Stimulated activated CD8-positive, alpha-beta memory T cell treated with anti-CD3 and anti-CD28 coated beads, Interleukin-12 subunit alpha, Interleukin-12 subunit beta, amount 100 ng/mL, for 1 hour (primary cell): ENCODE data around the gene AP1S3.
"Not testable (repeated sequence)": the region's sequence is repeated elsewhere in the genome, so short reads cannot be mapped to it uniquely, and the experiment has no call there.

Experiments used
- DNase-seq: peaks from one replicate; pipeline ENCODE4 v3.0.0-alpha.2; 2020; ENCODE audit warnings: low read depth

Gene AP1S3

DNA sequence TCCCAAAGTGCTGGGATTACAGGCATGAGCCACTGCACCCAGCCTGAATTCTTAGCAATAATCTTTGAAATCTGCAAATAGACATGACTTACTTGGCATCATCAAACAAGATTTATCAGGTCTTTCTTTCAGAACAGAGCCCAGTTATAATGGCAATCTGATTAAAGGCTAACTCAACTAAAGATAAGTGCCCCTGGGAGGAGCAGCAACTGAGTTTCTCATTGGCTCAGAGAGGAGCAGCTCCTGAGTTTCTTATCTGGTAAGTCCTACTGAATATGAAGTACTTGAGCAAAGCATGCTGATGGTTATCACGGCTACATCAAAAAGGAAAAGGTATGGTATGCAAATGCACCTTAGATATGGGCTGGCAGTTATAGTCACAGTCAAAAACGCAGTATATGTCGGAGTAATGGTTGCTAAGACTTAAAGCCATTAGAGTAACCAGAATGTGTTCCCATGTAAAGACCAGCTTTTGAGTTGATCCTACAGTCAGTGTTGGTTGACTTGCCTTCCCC, 15.0 kb upstream of the AP1S3 start:
- no peak for DNase-seq

DNA sequence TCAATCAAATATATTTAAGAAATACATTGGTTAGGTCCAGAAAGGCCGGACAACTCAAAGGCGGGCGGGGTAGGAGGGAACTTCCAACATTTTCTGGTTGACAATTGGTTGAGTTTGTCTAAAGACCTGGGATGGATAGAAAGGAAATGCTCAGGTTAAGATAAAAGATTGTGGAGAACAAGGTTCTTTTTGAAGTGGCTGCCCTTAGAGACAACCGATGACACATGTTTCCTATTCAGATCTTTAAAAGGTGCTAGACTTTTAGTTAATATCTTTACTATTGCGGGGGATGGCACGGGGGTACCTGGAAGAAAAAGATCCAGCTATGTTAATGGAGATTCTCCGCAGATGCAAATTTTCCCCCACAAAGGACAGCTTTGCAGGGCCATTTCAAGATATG, 10.0 kb upstream of the AP1S3 start:
- DNase-seq, result no peak

DNA sequence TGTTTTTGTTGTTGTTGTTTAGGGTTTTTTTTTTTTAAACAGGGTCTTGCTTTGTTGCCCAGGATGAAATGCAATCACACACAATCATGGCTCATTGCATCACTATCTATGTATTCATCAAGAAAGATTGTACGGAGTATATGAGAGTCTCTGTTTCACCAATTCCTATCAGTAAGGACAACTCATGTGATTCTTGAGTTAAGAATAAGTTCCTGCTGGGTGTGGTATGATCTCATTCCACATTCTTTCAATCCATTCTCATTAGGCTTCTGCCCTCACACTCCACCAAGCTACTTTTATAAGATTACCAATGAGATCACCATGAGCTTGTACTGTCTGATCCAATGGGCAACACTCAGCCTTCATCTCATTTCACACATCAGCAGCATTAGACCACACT, 9.1 kb upstream of the AP1S3 start:
- no peak for DNase-seq

DNA sequence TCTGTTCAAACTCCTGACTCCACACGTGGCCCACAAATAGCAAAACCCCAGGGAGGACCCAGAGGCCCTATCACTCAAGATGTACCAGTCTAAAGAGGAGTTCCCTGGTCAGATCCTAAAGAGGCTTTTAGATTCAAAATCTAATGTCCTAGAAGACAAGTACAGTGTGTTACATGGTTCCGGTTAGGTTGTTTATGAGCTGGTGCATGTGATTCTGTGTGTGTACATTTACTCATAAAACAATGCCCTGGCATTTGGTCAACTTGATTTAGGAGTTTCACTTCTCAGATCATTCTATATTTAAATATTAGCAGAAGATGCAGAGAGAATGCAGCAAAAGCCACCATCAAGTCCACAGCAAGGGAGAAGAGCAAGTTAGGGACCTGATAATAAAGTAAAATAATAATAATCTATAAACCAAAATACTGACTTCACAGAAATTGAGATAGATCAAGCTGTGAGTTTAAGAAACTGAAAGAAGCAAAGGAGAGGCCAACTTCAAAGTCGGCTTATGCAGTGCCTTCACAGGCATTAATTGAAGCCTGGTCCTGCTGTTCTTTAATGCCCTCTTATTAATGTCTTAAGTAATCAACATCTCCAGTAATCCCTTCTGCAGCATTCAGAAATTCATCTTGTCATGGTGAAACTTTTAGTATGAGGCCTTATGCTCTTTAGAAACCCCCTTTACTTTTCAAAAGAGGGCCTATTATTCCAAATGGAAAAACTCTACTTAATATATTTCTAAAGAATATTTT, 4.2 kb upstream of the AP1S3 start:
- DNase-seq, result no peak

DNA sequence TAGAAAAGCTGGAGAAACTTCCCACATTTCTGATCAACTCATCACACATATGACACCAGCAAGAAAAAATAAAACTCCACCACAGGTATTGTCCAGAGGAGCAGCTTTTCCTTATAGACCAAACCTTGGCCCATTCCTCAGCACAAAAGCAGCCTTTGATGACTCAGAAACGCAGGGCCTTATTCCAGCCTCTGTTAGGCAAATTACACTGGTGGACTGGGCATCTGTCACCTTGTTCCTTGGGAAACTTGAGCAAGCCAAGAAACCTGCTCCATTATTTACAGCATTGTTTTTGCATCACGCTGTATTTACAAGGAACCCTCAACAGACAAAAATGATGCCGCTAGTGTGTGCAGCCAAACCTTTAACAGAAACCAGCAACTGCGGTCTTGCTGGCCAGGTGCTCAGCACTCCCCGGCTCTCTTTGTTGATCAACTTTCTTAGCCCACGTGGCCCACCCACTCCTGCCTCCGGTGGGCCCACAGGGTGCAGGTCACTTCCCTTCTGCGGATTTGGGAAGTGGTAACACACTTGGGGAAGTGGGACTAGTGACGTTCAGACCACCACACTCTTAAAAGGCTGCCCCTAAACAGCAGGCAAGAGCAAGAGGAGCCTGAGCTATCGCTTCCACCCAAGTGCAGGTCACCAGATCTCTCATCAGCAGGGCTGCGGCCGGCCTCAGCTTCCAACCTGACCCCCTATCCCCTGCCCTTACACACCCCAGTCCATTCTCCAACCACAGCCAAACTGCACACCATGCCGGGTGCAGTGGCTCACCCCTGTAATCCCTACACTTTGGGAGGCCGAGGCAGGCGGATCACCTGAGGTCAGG, 1.5 kb downstream of the AP1S3 start:
- DNase-seq, result no peak

DNA sequence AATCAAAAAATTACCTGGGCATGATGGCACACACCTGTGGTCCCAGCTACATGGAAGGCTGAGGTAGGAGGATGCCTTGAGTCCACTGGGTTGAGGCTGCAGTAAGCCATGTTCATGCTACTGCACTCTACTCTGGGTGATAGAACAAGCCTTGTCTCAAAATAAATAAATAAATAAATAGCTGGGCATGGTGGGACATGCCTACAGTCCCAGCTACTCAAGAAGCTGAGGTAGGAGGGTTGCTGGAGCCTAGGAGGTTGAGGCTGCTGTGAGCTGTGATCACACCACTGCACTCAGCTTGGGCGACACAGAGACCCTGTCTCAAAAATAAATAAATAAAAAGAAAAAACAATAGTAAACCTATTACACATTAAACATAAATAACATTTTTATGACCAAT, 3.0 kb downstream of the AP1S3 start:
- DNase-seq, result no peak

DNA sequence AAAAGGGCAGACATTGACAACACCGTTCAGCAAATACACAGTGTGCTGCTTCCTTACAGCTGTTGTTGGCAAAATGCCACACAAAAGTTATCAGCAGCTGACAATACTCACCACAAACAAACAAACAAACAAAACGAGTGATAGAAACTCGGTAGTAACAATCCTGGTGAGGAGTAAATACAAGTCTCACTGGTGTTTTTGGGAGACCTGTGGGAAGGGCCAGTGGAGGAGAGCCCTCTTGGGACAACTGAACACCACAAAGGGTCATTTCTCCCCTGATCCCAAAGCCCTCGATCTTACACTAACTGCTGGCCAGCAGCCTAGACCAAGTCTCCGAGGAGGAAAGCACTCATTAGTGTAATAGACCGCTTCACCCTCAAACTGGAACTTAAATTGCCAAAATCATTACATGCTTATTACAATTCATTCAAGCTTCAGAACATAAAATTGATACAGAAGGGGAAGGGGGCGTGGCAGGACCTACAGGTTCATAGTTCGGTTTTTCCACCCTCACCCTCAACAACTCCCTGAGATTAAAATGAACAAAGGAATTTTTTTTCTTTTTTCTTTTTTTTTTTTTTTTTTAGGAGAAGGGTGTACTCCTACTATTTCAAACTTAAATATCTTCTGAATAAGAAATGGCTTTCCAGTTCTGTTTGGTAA, 5.0 kb downstream of the AP1S3 start:
- no peak for DNase-seq

DNA sequence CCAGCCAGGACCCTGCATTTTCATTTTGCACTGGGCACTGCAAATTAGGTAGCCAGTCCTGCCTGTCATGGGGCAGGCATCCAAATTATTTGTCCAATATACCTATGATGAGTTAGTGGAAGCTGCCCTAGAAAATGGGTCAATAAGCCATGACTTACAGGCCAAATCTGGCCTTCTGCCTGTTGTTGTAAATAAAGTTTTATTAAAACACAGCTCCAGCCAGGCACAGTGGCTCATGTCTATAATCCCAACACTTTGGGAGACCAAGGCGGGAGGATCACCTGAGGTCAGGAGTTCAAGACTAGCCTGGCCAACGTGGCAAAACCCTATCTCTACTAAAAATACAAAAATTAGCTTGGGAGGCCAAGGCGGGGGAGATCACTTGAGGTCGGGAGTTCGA, 8.3 kb downstream of the AP1S3 start:
- DNase-seq, result no peak

DNA sequence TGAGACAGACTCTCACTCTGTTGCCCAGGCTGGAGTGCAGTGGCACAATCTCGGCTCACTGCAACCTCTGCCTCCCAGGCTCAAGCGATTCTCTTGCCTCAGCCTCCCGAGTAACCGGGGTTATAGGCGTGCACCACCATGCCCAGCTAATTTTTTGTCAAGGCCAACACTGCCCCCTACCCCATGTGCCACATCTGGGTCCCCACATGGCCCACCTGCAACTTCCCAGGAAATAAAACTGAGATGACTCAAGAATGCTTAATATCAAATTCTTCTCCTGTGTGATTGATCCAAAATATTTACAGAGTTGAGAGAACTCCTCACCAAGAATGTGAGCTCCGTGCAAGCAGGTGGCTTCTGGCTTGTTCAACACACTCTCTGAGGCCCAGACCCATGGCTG, 9.1 kb downstream of the AP1S3 start:
- no peak for DNase-seq

DNA sequence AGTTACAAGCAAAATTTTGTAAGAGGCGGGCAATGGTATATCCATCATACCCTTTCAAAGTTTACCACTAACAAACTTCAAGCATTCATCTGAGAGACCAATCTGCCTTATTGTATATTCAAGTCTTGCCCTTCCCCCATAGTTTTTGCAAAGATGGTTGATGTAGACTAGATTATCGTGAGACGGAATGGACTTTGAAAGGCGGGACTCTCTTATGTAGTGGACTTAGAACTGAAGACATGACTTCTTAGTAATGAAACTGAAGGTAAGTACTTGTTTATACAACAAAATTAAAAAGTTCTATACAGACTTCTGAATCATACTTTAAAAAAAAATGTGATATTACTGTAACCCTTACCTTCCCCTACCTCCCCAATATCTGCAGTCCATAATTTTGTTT, 10.4 kb downstream of the AP1S3 start:
- no peak for DNase-seq

DNA sequence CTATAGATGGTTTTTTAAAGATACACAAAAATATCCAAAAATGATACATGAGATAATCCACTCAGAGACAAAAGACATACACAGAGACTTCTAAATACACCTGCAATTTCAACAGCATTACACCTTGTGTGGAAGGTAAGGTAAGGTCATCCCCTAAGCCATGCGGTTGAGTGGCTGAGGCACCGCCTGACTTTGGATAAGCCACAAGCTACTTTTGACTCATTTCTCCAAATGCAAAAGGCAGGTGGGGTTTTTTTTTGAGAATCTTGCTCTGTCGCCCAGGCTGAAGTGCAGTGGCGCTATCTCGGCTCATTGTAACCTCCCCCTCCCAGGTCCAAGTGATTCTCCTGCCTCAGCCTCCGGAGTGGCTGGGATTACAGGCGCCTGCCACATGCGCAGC, 13.1 kb downstream of the AP1S3 start:
- DNase-seq, result no peak

DNA sequence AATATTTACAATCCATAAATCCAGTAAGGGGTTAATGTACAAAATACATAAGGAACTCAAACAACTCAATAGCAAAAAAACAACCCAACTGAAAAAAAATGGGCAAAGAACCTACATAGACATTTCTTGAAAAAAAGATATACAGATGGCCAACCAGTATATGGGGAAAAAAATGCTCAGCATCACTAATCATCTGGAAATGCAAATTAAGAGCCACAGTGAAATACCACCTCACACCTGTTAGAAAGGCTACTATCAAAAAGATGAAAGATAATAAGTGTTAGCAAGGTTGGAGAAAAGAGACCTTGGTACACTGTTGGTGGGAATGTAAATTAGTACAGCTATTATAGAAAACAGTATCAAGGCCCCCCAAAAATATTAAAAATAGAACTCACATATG, 14.6 kb downstream of the AP1S3 start:
- DNase-seq, result no peak

DNA sequence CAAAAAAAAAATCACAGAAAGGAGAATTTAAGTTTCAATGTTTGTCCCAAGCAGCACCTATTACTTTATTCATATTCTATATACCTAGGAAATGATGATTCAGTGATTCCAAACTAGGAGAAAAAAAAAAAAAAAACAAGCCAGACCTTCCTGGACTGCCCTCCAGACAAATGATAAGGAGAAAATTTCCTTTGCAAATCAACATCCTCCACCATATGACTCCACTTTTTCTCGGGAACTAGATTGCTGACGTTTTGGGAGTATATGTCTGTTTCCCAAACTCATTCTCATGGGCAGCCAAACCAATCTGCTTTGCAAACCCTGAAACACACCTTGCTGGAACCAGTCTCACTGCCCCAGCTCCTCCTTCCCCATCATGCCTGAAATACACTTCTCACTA, 16.8 kb downstream of the AP1S3 start:
- no peak for DNase-seq

DNA sequence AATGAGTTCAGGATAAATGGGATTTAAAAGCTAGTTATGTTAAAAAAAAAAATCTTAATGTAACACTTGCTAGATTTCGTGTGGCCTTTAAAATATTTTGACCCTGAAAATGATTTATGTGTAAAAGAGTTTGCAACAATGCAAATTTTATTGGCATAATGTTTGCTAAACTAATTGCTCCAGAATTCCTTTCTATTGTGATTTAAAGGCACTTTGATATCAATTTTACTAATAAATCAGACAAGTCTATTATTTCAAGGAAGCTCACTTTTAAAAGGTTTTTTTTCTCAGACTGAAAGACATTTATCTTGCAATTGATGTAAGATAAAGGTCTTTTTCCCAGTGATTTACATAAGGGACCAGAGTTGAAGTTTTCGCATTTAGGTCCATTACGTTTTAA, 17.5 kb downstream of the AP1S3 start:
- DNase-seq, result no peak

DNA sequence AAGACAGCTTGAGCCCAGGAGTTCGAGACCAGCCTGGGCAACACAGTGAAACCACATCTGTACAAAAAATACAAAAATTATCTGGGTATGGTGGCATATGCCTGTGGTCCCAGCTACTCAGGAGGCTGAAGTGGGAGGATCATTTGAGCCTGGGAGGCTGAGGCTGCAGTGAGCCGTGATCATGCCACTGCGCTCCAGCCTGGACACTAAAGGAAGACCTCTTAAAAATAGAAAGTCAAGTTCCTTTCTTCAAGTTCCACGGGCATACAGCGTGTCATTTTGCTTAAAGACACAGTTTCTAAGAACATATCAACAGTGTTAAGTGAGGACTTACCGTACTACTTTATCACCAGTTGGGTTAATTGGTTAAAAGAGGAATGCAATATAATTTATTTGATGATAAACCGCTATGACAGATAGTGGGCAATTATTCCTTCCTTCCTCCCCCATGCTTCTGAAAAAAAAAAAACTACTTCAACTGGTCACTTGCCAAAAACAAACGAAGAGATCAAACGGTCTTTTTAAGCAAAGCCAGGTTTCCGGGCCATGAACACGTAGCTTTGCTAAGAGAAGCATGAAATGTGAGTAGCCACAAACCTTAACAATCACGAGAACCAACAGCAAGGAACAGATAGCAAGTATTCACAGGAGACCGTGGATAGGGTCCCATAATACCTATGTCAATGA, 21.4 kb downstream of the AP1S3 start:
- DNase-seq, result no peak

DNA sequence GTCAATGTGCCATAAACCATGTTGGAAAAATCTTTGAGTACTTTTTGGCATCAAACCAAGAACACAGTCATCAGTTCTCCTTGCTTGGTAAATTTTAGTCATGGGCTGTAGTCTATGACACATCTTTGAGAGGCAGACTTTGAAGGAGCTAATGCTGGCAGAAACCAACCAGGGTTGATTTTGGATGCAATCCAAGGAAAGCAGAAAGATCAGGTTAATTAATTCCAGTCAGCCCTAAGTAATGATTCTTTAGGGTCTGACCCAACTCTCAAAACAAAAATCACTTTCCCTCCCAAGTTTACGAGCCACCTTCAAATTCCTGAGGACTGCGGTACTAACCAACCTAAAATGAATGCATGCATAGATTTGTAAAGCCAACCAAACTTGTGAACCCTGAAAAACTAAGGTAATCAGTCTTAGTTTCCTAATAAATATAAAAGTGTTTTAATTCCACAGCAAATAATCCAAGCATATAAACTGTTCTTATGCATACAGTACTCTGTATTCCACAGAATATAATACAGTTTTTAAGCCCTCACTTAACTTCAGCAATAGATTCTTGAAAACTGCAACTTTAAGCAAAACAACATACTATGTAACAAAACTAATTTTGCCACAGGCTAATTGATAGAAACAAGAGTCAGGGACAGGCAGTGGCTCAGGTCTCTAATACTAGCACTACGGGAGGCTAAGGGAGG, 22.0 kb downstream of the AP1S3 start:
- DNase-seq, result no peak

DNA sequence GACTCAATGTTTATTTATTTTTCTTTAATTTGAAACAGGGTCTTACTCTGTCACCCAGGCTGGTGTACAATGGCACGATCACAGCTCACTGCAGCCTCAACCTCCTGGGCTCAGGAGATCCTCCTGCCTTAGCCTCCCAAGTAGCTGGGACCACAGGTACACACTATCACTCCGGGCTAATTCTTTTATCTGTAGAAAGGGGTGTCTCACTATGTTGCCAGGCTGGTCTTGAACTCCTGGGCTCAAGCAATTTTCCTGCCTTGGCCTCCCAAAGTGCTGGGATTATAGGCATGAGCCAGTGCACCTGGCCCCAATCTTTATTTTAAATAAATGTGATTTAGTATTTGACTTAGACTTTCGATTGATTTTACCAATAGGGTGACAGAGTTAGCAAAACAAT, 22.6 kb downstream of the AP1S3 start:
- DNase-seq, result not testable (repeated sequence)

DNA sequence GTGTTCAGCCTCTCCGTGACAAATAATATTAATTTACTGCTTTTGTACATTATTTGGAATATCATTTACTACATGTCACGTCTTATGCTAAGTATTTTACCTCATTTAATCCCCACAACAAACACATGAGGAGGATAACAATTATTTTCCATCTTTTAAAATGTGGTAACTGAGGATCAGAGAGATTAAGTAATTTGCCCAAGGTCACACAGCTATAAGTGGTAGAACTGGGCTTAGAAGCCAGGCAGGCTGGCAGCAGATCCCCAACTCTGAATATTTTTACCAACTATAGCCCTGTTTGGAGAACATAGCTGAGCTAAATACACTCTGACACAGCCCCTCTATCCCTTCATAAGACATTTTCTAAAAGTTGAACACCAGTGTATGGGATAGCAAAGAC, 24.1 kb downstream of the AP1S3 start:
- no peak for DNase-seq

DNA sequence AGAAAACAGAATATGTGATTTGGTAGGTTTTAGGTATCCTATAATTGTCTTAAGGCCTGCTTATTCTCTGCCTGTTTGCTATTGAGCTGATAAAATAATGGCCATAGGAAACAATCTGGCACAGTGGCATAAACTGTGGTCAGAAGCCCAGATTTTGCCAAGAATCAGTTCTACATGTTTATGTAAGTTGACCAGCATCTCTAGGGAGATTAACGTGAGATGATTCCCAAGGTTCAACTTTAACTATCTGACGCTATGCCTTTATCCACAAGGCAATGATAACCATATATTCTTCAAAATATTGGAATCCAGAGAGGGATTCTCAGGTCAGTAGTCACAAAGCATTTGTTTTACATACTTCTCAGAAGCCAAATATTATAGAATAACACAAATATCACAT, 25.6 kb downstream of the AP1S3 start:
- DNase-seq, result no peak

DNA sequence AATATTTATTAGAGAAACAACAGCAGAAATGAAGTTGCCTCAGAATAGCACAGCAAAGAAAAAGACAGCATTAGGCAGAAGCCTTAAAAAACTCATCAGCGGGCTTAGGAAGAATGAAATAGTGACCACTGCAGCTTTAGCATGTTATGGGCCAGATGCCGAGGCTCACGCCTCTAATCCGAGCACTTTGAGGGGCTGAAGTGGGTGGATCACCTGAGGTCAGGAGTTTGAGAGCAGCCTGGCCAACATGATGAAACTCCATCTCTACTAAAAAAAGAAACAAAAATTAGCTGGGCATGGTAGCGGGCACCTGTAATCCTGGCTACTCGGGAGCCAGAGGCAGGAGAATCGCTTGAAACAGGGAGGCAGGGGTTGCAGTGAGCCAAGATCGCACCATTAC, 32.4 kb downstream of the AP1S3 start:
- no peak for DNase-seq

DNA sequence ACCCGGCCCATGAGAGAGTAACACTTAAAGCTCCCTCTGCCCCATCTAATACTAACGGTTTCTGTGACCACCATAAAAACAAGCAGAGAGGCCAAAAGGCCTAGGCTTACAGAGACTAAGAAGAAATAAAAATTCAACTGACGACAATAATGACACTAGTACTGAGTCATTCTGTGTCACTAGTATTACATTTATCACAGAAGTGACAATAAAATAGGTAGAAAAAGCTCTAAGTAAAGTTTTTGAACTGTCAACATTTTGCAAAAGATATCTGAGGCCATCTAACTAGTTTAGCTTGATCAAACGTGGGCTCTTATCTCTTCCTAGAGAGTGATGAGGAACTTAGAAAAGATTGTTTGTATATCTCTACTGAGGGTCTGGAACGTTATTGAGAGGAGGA, 35.6 kb downstream of the AP1S3 start:
- no peak for DNase-seq

DNA sequence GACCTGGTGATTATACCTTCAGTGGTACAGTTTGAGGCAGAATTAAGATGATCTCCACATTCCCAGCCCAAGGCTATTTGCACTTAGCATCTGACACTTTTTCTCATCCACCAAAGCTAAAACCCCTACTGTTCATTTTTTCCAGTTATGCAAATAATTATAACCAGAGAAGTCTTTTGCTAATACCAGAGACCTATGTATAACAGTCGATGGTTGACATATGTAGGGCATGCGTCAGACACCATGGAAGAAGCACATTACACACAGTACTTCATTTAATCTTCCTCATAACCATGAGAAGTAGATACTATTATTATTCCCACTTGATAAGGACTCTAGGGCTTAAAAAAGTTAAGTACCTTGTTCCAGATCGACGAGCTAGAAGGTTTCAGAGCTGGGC, 36.5 kb downstream of the AP1S3 start:
- no peak for DNase-seq
